HepG2 (cell line): Measurements from ENCODE around the gene APOA1. TPM values are rescaled to one million over a fixed set of nuclear protein-coding genes. Genes with fewer than 3 reads are reported as not detected.
A peak's percentile ranks its signal among the peaks of the same experiment; 100 is the strongest.

Experiments
- ARID3A ChIP-seq: IDR thresholded peaks from 2 replicates; pipeline ENCODE4 v1.6.1; 2012; ENCODE audit warnings: low read depth, low read length, improper control_type of control experiment
- BCLAF1 ChIP-seq: fragments of 450-650 bp; IDR thresholded peaks from 2 replicates; pipeline ENCODE4 v1.6.1; 2017; ENCODE audit warnings: mild to moderate bottlenecking
- CEBPZ ChIP-seq: IDR thresholded peaks from 2 replicates; pipeline ENCODE4 v1.6.1; 2012; ENCODE audit warnings: low read length, improper control_type of control experiment
- DMTF1 ChIP-seq: sonication (generic); formaldehyde crosslinking; IDR thresholded peaks from 2 replicates; pipeline ENCODE4 v1.4.0; 2020; ENCODE audit warnings: mild to moderate bottlenecking, missing genetic modification reagents
- MAFK ChIP-seq, 2 experiments: IDR thresholded peaks in 1 of 2; conservative IDR thresholded peaks in 1 of 2; 2 replicates each; pipeline ENCODE4 v1.6.1; 2011; ENCODE audit warnings: improper control_type of control experiment in 2 of 2, low read length in 2 of 2
- NFRKB ChIP-seq: fragments of 450-650 bp; IDR thresholded peaks from 2 replicates; pipeline ENCODE4 v1.6.1; 2017
- REXO4 ChIP-seq: sonication (generic); formaldehyde crosslinking; IDR thresholded peaks from 2 replicates; pipeline ENCODE4 v1.8.0; 2022; ENCODE audit warnings: missing genetic modification reagents, mild to moderate bottlenecking, borderline replicate concordance
- TFDP2 ChIP-seq: sonication (generic); formaldehyde crosslinking; IDR thresholded peaks from 2 replicates; pipeline ENCODE4 v1.4.0; 2020; ENCODE audit warnings: missing genetic modification reagents
- ZBTB42 ChIP-seq: sonication (generic); formaldehyde crosslinking; IDR thresholded peaks from 2 replicates; pipeline ENCODE4 v1.5.0; 2020; ENCODE audit warnings: mild to moderate bottlenecking, missing genetic modification reagents
- ZMYM4 ChIP-seq: sonication (generic); formaldehyde crosslinking; IDR thresholded peaks from 2 replicates; pipeline ENCODE4 v1.8.1; 2023; ENCODE audit warnings: mild to moderate bottlenecking, missing genetic modification reagents
- ZNF691 ChIP-seq: sonication (generic); formaldehyde crosslinking; IDR thresholded peaks from 2 replicates; pipeline ENCODE4 v1.4.0; 2020; ENCODE audit warnings: missing genetic modification reagents, low read depth, mild to moderate bottlenecking, borderline replicate concordance
- polyA plus RNA-seq, 8 experiments: library from polyadenylated mRNA; depleted of rRNA in 3 of 8; stranded (reverse) in 7 of 8; unstranded in 1 of 8; fragments of >200 nt; fragmentation: Illumina TruSeq in 4 of 8; extraction: Trizol in 4 of 8; gene quantifications; 2 replicates each; pipeline versions ENCODE4 v1.2.1 to v1.2.3, GENCODE V29; 2011 to 2016; ENCODE audit warnings: low read depth in 4 of 8, missing spikeins in 1 of 8, mixed read lengths in 1 of 8; ENCODE audit not compliant: insufficient read depth in 1 of 8
- total RNA-seq, 5 experiments: library from RNA; depleted of rRNA; stranded (reverse); fragments of >200 nt; fragmentation: Illumina TruSeq; extraction: Trizol; gene quantifications; 2 replicates each; pipeline ENCODE4 v1.2.3, GENCODE V29; 2016; ENCODE audit warnings: low read depth in 1 of 5

APOA1 gene
- total and polyA plus RNA-seq, 2 of the 13 experiments (the other 11 are each of a cell fraction or from before 2014, with no cell fraction given) = 1,973 to 5,485 TPM

- TF ChIP-seq ZBTB42 (no peak), NFRKB (no peak), ARID3A (no peak), TFDP2 (CRISPR knock-in tag) (no peak), ZNF691 (peak; percentile 14; the same call in 1 of the 2 replicates), CEBPZ (no peak), BCLAF1 (no peak), REXO4 (CRISPR knock-in tag) (no peak), ZMYM4 (CRISPR knock-in tag) (no peak), MAFK (conservative IDR thresholded peaks at IDR 0.05 in 1 of 2, IDR thresholded peaks at IDR 0.05 in 1 of 2; ENCODE audit: low read length in 2 of 2) (no peak), DMTF1 (CRISPR knock-in tag) (no peak)
These were observed 2.2 kb downstream of the APOA1 start (continued) for GRCh38 chr11:116835042-116835772.
